ENCODE measurements around the gene ARF6.
"Not testable (repeated sequence)": the region's sequence is repeated elsewhere in the genome, so short reads cannot be mapped to it uniquely, and the experiment has no call there.

Gene ARF6

DNA sequence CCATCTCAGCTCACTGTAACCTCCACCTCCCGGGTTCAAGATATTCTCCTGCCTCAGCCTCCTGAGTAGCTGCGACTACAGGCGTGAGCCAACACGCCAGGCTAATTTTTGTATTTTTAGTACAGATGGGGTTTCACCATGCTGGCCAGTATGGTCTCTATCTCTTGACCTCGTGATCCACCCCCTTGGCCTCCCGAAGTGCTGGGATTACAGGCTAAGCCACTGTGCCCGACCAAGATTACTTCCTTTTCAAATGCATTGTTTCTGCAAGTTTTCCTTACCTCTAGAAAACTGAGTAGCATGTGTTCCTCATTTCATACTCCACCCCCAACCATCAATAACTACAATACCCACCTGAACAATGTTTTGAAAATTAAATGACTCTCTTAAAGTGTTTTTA is 13.1 kb downstream of the ARF6 start:
- no peak for DNase-seq (ENCODE audit: low read depth, low spot score)

DNA sequence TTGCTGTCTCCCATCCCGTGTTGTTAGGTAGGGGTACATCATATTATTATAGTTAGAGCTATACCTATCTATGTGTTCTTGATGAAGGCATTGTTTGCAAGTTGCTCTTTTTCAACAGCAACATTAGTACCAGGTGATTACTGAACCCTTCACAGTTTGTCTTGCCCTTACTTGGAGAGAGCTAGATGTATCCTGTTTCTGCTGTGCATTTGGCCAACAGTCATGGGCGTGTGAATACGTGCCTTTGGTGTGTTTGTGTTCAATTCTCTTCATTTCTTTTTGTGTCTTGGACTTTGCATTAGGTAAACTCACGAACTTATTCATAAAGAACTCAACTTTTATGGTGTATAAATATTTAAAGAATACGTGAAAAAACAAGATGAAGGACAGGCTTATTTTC is 14.3 kb downstream of the ARF6 start:
- no peak for DNase-seq (ENCODE audit: low read depth, low spot score)

DNA sequence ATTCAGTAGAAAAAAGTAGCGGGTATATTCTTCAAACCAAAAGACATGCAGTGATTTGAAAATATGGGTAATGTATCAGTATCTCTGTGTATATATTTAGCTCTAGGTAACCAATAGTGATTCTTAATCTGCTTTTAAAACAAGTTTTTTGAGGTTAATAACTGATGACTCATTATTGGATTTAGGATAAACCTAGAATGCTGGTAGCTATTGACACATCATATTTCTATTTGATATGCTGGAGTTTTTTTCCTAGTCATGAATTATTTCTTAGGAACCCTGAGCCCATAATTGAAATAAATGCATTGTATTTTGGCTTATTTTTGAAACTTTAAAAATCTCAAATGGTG is 15.5 kb downstream of the ARF6 start:
- DNase-seq (ENCODE audit: low read depth, low spot score): no peak

DNA sequence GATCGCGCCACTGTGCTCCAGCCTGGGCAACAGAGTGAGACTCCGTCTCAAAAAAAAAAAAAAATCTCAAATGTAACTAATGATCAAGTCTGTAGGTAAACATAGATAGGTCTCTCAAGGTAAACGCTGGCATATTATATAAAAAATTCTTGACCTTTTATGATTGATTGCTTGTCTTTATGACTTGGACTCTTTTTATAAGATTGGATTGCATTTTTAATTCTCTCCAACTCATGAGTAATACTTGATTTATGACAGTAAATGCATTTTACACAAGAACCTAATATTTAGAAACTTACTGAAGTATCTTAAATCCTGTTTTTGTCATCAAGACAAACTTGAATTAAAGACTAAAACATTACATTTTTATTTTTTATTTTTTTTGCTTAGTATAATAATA is 16.1 kb downstream of the ARF6 start:
- DNase-seq (ENCODE audit: low read depth, low spot score): no peak

DNA sequence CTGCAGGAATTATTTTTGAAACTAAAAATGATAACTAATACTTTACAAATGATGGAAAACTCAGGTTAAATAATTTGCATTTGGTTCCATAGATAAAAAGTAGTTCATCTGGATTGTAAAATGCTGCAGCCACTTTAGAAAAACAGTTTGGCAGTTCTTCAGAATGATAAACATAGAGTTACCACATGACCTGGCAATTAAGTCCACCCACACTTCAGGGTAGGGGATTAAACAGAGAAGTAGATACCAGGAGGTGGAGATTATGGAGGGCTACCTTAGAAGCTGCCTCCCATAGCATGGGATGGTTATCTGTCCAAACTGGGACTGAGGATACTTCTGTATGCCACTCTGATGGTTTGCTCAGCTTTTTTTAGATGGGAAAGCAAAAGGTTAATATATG is 22.2 kb downstream of the ARF6 start:
- no peak for DNase-seq (ENCODE audit: low read depth, low spot score)

DNA sequence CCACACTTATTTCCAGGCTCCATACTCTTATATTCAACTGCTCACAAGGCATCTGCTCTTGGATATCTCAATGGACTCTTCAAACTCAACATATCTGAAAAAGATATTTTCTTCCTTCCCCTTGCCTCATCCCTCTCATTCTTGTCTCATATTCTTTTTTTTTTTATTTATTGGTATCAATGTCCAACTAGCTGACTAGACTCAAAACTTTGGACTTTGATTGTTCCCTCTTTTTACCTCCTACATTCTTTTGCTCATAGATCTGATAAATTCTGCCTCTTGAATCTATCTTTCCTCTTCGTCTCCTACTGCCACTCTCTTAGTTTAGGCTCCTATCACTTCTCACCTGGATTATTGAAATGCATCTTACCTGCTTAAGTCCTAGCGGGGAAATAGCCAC is 25.8 kb downstream of the ARF6 start:
- no peak for DNase-seq (ENCODE audit: low read depth, low spot score)

DNA sequence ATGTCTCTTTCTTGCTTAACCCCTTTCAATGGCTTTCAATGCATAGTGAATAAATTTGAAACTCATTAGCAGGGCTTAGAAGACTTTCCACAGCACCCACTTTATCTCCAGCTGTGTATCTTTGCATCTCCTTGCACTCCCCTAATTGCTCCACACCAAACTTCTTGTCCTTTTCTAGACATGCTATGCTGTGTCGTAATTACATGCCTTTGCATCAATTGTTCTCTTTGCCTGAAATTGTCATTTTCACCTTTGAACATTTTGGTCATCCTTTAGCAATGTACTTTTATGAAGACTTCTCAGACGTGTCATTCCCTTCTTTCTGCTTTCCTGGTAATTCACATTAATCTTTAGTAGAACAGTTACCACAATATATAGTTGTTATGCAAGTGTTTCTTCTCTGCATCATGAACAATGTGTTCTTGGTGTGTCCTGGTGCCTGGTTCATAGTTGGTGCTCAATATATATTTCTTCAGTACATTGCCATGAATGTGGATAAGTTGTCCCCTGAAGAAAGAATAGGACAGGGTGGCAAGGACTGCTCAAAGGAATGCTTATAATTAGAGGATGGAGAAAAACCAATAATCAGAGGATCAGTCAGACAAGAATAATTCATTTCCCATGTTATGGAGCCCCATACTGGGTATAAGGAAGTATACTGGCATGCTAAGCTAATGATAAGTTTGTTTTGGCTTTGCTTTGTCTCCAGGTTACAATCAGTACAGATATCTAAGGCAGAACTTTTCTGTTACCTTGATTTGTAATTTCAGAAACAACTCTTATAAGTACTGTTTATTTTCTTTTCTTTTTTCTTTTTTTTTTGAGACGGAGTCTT is 27.2 kb downstream of the ARF6 start:
- no peak for DNase-seq (ENCODE audit: low read depth, low spot score)

DNA sequence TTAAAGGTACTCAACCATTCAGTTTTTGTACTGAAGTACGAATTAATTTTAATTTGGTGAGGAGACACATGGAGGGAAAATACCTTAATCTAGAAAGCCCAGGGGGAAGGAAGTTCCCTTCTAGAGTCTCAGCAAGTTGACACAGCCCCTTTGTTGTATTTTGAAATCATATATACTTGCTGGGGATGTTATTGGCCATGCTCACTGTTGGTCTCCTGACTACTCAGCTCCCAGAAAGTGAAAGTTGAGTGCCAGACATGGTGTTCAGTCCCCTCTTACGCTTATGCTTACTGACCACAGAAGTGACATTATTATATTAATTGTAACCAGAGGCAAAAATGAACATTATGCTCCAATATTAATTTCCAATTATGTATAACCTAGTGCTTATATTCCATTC is 28.1 kb downstream of the ARF6 start:
- DNase-seq (ENCODE audit: low read depth, low spot score): no peak

DNA sequence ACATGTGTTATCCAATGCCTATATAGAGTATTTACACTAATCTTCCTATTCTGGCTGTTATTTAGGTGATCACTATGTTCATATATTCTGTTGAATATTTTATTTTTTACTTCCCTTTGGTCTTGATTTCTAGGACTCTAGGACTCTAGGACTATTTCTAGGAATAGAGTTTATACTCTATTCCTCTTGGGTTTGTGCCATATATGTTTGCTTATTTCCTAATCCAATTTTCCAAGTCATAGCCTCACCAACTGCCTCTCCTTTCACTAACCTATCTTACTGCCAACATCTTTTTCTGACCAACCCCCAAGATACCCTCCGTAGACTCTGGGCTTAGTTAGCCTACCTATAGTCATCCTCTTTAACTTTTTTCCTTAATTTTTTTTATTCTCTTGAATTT is 28.5 kb downstream of the ARF6 start:
- DNase-seq (ENCODE audit: low read depth, low spot score): no peak

DNA sequence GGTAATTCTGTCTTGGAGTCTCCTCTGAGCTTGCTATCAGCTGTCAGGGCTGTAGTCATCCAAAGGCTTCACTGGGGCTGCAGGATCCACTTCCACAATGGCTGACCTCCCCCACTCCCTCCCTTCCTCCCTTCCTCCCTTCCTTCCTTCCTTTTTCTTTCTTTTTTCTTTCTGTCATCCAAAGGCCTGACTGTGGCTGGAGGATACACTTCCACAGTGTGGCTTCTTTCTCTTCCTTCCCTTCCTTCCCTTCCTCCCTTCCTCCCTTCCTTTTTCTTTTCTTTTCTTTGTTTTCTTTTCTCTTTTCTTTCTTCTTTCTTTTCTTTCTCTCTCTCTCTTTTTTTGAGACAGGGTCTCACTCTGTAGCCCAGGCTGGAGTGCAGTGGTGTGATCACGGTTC is 30.6 kb downstream of the ARF6 start:
- no peak for DNase-seq (ENCODE audit: low read depth, low spot score)

DNA sequence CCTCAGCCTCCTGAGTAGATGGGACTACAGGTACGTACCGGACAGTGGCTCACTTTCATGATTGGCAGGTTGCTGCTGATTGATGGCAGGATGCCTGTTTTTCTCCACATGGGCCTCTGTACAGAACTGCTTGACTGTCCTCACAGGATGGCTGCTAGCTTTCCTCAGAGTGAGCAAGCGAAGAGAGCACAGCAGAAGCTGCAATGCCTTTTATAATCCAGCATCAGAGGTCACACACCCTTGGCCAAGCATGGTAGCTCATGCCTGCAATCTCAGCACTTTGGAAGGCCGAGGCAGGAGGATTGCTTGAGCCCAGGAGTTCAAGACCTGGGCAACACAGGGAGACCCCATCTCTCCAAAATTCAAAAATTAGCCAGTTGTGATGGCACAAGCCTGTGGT is 31.0 kb downstream of the ARF6 start:
- DNase-seq (ENCODE audit: low read depth, low spot score): no peak

DNA sequence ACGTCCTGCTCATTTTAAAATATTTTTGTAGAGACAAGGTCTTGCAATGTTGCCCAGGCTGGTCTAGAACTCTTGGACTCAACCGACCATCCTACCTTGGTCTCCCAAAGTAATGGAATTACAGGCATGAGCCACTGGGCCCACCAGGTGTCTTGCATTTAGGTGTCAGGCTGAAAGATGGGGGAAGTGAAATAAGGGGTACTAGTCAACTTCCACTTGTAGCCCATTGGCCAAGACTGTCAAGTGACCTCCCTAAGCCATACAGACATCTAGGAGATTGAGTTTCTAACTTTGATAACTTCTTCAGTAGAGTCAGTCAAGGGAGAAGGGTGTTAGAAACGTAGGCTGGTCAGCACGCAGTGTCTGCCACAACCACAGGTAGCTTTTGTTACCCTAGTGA is 32.0 kb downstream of the ARF6 start:
- no peak for DNase-seq (ENCODE audit: low read depth, low spot score)

DNA sequence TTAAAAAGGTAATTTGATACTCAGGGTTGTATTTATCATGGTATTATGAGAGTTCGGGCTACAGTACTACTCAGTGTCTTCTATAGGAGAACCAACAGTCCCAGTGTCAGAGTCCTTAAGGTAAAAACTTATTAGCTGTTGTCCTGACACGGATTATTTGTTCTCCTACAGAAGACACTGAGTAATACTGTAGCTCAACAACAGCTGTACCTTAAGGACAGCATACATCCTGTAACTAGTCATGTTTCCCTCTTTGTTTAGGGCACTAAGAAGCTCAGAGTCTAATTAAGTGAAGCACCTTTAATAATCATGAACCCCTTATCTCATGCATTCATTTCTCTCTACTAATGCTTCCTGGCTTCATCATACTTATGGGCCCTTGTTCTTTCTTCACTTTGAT is 33.9 kb downstream of the ARF6 start:
- DNase-seq (ENCODE audit: low read depth, low spot score): no peak

DNA sequence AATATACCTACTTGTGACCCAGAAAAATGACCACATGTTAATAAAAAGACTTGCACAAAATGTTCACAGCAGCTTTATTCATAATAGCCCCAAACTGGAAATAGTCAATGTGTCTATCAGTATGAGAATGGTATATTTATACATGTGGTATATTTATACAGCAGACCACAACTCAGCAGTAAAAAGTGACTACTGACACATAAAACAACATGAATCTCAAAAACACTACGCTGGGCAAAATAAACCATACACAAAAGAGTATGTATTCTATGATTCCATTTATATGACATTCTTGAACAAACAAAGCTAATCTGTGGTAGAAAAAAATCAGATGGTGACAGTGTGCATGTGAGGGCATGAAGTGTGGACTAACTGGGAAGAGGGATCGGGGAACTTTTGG is 35.1 kb downstream of the ARF6 start:
- DNase-seq (ENCODE audit: low read depth, low spot score): no peak

DNA sequence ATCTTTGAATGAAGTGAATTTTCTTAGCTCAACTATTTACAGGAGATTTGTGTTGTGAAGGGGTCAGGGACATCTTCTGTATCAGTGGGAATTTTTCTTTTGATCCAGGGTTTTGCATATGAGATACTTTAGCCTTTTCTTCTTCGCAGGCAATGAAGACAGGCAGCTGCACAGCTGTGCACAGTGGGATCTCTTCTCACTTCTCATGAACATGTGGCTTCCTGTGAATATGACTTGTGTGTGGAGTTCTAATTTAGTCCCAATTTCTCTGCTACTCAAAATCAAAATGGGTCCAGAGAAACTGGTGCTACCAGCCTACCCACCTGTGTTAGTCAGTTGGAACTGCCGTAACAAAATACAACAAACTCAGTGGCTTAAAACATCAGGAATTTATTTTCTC is 37.8 kb downstream of the ARF6 start:
- no peak for DNase-seq (ENCODE audit: low read depth, low spot score)

DNA sequence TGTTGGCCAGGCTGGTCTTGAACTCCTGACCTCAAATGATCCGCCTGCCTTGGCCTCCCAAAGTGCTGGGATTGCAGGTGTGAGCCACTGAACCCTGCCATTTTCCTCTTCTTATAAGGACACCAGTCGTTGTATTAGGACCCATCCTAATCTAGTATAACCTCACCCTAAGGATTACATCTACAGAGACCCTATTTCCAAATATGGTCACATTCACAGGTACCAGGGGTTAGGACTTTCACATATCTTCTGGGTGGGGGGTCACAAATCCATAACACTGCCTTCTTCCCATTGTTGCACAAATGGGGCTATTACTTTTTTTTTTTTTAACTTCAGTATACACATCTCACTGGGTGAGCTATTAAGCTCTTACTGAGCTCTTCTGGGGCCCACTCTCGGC is 38.6 kb downstream of the ARF6 start:
- no peak for DNase-seq (ENCODE audit: low read depth, low spot score)

DNA sequence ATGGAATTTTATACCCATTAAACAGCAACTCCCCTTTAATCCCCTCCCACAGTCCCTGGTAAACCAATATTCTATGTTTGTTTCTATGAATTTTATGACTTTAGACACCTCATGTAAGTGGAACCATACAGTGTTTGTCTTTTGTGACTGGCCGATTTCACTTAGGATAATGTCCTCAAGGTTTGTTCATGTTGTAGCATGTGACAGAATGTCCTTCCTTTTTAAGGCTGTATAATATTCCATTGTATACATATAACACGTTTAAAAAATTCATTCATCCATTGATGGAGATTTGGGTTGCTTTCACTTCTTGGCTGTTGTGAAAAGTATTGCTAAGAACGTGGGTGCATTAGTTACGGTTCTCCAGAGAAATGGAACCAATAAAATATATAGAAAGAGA is 40.2 kb downstream of the ARF6 start:
- DNase-seq (ENCODE audit: low read depth, low spot score): no peak

DNA sequence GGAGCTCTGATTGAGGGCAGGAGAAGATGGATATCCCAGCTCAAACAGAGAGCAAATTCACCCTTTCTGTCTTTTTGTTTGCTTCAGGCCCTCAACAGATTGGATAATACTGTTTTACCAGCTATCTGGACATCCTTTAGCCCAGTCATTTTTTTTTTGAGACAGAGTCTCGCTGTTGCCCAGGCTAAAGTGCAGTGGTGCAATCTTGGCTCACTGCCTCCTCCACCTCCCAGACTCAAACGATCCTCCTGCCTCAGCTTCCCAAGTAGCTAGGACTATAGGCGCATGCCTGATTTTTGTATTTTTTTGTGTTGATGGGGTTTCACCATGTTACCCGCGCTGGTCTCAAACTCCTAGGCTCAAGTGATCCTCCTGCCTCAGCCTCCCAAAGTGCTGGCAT is 40.8 kb downstream of the ARF6 start:
- no peak for DNase-seq (ENCODE audit: low read depth, low spot score)

DNA sequence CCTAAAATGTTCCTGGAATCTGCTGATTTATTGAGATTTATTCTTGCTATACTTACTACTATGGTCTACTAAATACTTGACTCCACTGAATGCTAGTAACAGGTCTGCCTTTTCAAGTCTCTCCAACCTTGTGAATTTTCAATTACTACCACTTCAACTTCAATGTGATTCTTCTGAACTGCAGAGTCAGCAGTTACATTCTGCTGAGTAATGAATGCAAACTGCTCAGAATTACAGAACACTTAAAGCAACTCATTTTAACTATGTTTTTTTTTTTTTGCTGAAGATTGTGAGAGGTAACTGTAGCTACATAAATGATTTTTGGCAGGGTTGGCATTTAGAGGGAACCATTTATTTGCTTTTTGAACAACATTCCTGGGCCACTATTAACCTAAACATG is 41.8 kb downstream of the ARF6 start:
- no peak for DNase-seq (ENCODE audit: low read depth, low spot score)

DNA sequence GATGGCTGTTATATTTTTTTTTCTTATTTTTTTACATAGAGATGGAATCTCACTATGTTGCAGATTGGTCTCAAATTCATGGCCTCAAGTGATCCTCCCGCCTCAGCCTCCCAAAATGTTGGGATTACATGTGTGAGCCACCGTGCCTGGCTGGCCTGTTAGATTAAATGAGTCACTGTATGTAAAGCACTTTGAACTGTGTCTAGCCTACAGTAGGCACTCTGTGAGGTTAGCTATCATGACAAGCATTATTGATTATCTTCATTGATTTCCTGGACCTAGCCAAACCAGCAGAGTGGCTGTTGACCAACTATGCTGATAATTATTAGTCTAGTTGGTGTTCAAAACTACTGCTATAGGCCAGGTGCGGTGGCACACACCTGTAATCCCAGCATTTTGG is 42.6 kb downstream of the ARF6 start:
- no peak for DNase-seq (ENCODE audit: low read depth, low spot score)

DNA sequence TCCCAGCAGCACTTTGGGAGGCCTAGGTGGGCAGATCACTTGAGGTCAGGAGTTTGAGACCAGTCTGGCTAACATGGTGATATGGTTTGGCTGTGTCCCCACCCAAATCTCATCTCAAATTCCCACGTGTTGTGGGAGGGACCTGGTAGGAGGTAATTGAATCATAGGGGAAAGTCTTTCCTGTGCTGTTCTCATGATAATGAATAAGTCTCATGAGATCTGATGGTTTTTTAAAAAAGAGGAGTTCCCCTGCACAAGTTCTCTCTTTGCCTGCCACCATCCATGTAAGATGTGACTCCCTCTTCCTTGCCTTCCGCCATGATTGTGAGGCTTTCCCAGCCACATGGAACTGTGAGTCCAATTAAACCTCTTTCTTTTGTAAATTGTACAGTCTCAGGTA is 43.4 kb downstream of the ARF6 start:
- DNase-seq (ENCODE audit: low read depth, low spot score): not testable (repeated sequence)

DNA sequence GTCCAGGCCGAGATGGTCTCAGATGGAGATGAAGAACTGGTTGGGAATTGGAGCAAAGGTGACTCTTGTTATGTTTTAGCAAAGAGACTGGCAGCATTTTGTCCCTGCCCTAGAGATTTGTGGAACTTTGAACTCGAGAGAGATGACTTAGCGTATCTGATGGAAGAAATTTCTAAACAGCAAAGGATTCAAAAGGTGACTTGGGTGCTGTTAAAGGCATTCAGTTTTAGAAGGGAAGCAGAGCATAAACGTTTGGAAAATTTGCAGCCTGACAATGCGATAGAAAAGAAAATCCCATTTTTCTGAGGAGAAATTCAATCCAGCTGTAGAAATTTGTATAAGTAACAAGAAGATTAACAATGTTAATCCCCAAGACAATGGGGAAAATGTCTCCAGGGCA is 44.0 kb downstream of the ARF6 start:
- not testable (repeated sequence) for DNase-seq (ENCODE audit: low read depth, low spot score)

DNA sequence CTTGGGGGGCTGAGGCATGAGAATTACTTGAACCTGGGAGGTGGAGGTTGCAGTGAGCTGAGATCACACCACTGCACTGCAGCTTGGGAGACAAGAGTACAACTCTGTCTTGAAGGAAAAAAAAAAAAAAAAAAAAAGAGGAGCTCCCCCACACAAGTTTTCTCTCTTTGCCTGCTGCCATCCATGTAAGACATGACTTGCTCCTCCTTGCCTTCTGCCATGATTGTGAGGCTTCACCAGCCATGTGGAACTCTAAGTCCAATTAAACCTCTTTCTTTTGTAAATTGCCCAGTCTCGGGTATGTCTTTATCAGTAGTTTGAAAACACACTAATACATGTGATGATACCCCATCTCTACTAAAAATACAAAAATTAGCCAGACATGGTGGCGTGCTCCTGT is 46.3 kb downstream of the ARF6 start:
- DNase-seq (ENCODE audit: low read depth, low spot score): not testable (repeated sequence)

DNA sequence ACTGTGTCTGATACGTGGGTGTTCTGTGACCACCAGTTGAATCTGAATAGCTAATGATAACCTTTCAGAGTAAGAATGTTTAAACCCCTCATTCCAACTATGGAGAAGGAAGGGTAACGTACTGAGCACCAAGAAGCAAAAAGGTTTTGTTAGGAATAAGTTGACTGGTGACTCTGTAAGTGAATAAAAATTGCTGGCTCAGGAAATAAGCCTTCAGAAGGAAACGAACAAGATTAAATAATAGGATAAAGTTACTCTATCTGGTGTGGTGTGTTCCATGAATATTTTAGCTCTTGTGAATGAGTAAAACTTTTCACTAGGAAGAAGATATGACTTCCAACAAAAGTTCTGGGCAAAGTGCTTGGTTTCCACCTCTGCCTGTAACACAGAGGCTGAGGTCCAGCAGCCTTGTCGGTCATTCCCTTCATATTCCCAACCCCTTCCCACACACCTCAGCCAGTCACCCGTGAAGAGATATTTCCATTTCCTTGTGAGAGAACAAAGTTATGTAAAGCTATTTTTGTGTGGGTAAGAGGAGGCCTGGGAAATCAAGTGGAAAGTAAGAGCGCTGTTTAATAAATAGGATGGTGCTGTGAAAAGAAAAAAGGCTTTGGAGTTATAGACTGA is 47.1 kb downstream of the ARF6 start:
- DNase-seq (ENCODE audit: low read depth, low spot score): peak; percentile 71
